GM18499 (cell line): ENCODE results near the gene TRIM68.

Source experiments
- ATAC-seq: cut with Tn5 transposase; IDR thresholded peaks from one replicate; pipeline ENCODE4 v1.9.1; 2021; ENCODE audit warnings: moderate number of reproducible peaks; ENCODE audit not compliant: insufficient read depth, unreplicated experiment

The TRIM68 gene

GRCh38 chr11:4606231-4607015, 1.6 kb downstream of the TRIM68 start:
- ATAC-seq, result no peak

DNA sequence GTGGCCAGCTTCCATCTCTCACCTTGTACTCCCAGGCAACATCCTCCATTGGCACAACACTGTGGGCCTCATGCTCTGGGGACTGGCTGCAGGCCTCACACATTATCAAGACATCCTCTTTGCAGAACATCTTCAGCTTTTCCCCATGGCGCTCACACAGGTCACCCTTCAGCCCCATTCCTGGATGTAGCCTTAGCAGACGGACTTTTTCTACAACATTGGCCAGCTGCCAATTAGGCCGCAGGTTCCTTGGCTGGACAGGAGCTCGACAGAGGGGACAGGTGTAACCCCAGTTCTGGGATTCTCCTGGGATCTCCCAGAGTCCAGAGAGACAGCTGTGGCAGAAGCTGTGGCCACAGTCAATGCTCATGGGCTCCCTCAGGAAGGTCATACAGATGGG, 3.0 kb downstream of the TRIM68 start:
- ATAC-seq, result no peak

DNA sequence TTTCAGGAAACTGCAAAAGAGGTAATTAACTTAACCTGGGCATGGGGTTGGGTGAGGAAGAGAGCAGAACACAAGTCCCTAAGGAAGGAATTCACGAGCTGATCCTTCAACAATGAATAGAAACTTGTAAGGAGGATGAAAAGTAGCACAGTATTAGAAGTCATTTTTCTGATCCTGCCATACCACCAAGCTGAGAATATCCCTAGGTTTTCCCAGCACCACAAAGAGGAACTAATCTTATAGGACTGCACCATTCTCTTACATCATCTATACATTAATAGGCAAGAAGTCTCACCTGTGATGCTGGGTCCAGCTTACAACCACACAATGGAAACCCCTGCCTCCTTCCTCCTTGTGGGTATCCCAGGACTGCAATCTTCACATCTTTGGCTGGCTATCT, 14.3 kb downstream of the TRIM68 start, which contains the start of gene OR52I1:
TSS of gene OR52I1 (plus strand) at position 301 of the 400 bp plus-strand sequence. CDS start at position 301, 0 bp downstream.
- no peak for ATAC-seq

- ATAC-seq, result no peak
Measured at GRCh38 chr11:4589017-4589416, 19.0 kb downstream of the TRIM68 start.

DNA sequence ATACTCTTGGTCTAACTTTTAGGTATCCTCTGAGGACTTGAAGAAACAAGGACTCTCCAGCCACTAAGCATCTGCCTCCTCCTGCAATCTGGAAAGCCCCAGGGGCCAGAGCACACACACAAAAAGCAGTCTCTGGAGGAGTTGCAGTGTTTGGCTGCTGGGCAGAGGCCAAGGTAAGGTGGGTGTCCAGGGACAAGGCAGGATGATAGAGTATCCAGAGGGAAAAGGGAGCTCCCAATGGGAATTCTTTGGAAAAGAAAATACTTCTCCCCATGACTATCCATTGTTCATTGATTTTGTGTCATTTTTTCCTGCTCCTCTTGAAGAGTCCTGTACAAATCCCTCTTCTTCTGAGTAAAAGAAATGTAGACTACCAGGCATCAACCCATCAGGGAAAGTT, 26.6 kb downstream of the TRIM68 start, which contains the start of gene OR52I2:
TSS of gene OR52I2 (plus strand) at position 301 of the 400 bp plus-strand sequence.
- no peak for ATAC-seq

GRCh38 chr11:4580124-4580523, 27.9 kb downstream of the TRIM68 start:
- ATAC-seq, result no peak

DNA sequence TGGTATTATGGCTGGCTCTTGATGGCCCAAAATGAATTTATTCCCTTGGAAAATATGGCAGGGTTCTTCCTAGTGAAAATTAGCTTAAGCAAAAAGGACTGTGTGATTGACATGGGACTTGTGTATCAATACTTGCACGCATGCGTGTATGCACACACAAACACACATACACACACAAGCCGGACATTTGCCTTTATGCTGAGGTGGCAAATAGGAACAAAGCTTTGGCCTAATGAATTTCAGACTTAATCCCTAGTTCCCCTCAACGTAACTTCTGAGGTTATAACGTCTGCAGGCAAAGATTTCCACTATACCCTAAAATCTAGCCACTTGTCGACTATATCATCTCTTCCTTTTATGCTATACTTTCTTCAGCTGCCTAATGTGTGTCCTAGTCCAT, 29.4 kb downstream of the TRIM68 start:
- no peak for ATAC-seq

DNA sequence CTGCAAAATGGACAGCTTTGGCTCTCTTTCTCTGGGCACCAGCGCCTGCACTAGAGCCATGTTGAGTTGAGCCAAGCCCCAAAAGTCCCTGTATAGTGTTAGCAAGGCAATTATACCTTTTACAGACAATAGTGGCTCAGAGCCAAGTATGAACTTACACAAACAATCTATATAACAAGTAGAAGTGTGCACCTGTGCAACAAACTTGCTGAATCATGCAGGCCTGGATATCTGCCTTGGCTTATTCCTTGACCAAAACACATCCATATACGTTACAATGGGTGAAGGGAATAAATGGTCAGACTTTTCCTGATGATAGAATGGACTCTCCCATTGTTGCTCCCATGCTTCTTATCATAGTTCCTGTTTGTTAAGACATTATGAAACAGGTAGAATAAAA, 30.3 kb downstream of the TRIM68 start:
- no peak for ATAC-seq

- ATAC-seq, result no peak
Measured at GRCh38 chr11:4576880-4577279, 31.2 kb downstream of the TRIM68 start.

DNA sequence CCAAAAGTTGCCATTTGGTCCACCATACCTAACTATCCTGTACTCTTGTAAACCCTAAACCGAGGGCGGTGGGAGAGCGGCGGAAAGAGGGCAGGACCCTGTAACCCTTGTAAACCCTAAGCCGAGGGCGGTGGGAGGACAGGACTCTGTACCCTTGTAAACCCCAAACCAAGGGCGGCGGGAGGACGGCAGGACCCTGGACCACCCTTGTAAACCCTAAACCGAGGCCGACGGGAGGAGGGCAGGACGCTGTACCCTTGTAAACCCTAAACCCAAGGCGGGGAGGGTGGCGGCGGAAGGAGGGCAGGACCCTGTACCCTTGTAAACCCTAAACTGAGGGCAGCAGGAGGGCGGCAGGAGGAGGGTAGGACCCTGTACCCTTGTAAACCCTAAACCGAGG, 39.0 kb downstream of the TRIM68 start:
- ATAC-seq, result no peak

GRCh38 chr11:4565371-4565770, 42.7 kb downstream of the TRIM68 start:
- ATAC-seq, result no peak

DNA sequence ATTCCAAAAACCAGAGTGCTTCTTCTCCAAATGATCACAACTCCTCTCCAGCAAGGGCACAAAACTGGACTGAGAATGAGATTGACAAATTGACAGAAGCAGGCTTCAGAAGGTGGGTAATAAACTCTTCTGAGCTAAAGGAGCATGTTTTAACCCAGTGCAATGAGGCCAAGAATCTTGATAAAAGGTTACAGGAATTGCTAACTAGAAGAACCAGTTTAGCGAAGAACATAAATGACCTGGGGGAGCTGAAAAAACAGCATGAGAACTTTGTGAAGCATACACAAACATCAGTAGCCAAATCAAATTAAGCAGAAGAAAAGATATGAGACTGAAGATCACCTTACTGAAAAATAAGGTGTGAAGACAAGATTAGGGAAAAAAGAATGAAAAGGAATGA, 47.6 kb downstream of the TRIM68 start:
- ATAC-seq, result no peak

DNA sequence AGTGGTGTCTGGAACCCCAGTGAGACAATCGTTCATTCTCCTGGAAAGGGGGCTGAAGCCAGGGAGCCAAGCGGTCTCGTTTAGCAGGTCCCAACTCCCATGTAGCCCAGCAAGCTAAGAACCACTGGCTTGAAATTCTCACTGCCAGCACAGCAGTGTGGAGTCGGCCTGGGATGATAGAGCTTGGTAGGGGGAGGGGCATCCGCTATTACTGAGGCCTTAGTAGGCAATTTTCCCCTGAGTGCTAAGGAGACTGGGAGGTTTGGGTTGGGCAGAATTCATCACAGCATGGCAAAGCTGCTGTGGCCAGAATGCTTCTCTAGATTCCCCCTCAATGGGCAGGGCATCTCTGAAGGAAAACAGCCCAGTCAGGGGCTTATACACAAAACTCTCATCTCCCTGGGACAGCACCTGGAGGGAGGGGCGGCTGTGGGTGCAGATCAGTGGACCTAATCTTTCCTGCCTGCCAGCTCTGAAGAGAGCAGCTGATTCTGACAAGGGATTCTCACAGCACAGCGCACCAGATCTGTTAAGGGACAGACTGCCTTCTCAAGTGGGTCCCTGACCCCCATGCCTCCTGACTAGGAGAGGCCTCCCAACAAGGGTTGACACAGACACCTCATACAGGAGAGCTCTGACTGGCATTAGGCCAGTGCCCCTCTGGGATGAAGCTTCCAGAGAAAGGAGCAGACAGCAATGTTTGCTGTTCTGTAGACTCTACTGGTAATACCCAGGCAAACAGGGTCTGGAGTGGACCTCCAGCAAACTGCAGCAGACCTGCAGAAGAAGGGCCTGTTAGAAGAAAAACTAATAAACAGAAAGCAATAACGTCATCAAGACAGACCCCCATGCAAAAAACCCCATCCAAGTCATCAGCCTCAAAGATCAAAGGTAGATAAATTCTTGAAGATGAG, 48.2 kb downstream of the TRIM68 start:
- no peak for ATAC-seq

GRCh38 chr11:4551346-4551979, 56.6 kb downstream of the TRIM68 start:
- ATAC-seq, result no peak
